Trophoblast cell (in vitro differentiated cells and primary cell): ENCODE results near the gene NUP153.

Source experiments
- DNase-seq, 2 donors: peaks; one replicate each; pipeline ENCODE4 v3.0.0-alpha.2; 2016
- H2AFZ ChIP-seq: 2 replicates; pipeline ENCODE4 v1.6.1; 2013; ENCODE audit warnings: low read length, moderate library complexity, mild to moderate bottlenecking; ENCODE audit not compliant: insufficient read depth, poor library complexity
- H2AK5ac ChIP-seq: 2 replicates; pipeline ENCODE4 v1.6.1; 2013; ENCODE audit warnings: mild to moderate bottlenecking, low read length
- H2BK120ac ChIP-seq: 2 replicates; pipeline ENCODE4 v1.6.1; 2013; ENCODE audit warnings: low read length, mild to moderate bottlenecking, moderate library complexity; ENCODE audit not compliant: insufficient read depth, poor library complexity
- H2BK12ac ChIP-seq: 2 replicates; pipeline ENCODE4 v1.6.1; 2013; ENCODE audit warnings: mild to moderate bottlenecking, low read length, moderate library complexity
- H2BK5ac ChIP-seq: 2 replicates; pipeline ENCODE4 v1.6.1; 2013; ENCODE audit warnings: low read length, low read depth, moderate library complexity, mild to moderate bottlenecking; ENCODE audit not compliant: poor library complexity
- H3K14ac ChIP-seq: 2 replicates; pipeline ENCODE4 v1.6.1; 2013; ENCODE audit warnings: mild to moderate bottlenecking, low read length
- H3K18ac ChIP-seq: 2 replicates; pipeline ENCODE4 v1.6.1; 2013; ENCODE audit warnings: mild to moderate bottlenecking, low read length
- H3K23ac ChIP-seq: 2 replicates; pipeline ENCODE4 v1.6.1; 2013; ENCODE audit warnings: low read length
- H3K27ac ChIP-seq: 2 replicates; pipeline ENCODE4 v1.5.1; 2013; ENCODE audit warnings: low read depth, mild to moderate bottlenecking, inconsistent platforms, low read length, moderate library complexity
- H3K27me3 ChIP-seq: 2 replicates; pipeline ENCODE4 v1.6.1; 2013; ENCODE audit warnings: inconsistent platforms, mild to moderate bottlenecking, low read length, moderate library complexity; ENCODE audit not compliant: insufficient read depth
- H3K36me3 ChIP-seq, 2 experiments: 1 replicate in 1 of 2; 2 replicates in 1 of 2; pipeline ENCODE4 v1.6.1; 2013; ENCODE audit warnings: low read length in 2 of 2, mild to moderate bottlenecking in 2 of 2, moderate library complexity in 1 of 2; ENCODE audit not compliant: insufficient read depth in 2 of 2, control insufficient read depth in 1 of 2
- H3K4ac ChIP-seq: 2 replicates; pipeline ENCODE4 v1.6.1; 2013; ENCODE audit warnings: low read depth, mild to moderate bottlenecking, low read length, moderate library complexity
- H3K4me1 ChIP-seq, 2 experiments: 1 replicate in 1 of 2; 2 replicates in 1 of 2; pipeline ENCODE4 v1.6.1; 2013; ENCODE audit warnings: low read length in 2 of 2, mild to moderate bottlenecking in 2 of 2, moderate library complexity in 1 of 2; ENCODE audit not compliant: insufficient read depth in 2 of 2, control insufficient read depth in 1 of 2
- H3K4me2 ChIP-seq: 2 replicates; pipeline ENCODE4 v1.6.1; 2013; ENCODE audit warnings: inconsistent platforms, mild to moderate bottlenecking, low read length, moderate library complexity
- H3K4me3 ChIP-seq: 2 replicates; pipeline ENCODE4 v1.5.1; 2013; ENCODE audit warnings: mild to moderate bottlenecking, low read depth, low read length, inconsistent platforms
- H3K79me1 ChIP-seq: one replicate; pipeline ENCODE4 v1.6.1; 2013; ENCODE audit warnings: low read length
- H3K79me2 ChIP-seq: 2 replicates; pipeline ENCODE4 v1.6.1; 2013; ENCODE audit warnings: low read length, mild to moderate bottlenecking; ENCODE audit not compliant: control insufficient read depth, insufficient read depth, poor library complexity
- H3K9ac ChIP-seq: 2 replicates; pipeline ENCODE4 v1.6.1; 2013; ENCODE audit warnings: mild to moderate bottlenecking, low read length
- H3K9me3 ChIP-seq: 2 replicates; pipeline ENCODE4 v1.6.1; 2013; ENCODE audit warnings: low read depth, mild to moderate bottlenecking, control low read depth, inconsistent platforms, low read length; ENCODE audit not compliant: insufficient read depth
- H4K12ac ChIP-seq: 2 replicates; pipeline ENCODE4 v1.6.1; 2013; ENCODE audit warnings: low read depth, mild to moderate bottlenecking, low read length, moderate library complexity
- H4K8ac ChIP-seq: 2 replicates; pipeline ENCODE4 v1.6.1; 2013; ENCODE audit warnings: low read depth, mild to moderate bottlenecking, low read length, moderate library complexity
- H4K91ac ChIP-seq: one replicate; pipeline ENCODE4 v1.6.1; 2013; ENCODE audit warnings: low read depth, mild to moderate bottlenecking, low read length, moderate library complexity
- WGBS: extraction: QIAGEN DNeasy Blood & Tissue Kit; methylation state at CpG from one replicate; pipeline ENCODE4 v1.1.7; 2013; ENCODE audit warnings: missing lambda C conversion rate; ENCODE audit not compliant: insufficient read length, insufficient coverage; ENCODE audit errors: extremely low coverage; 5-methylcytosine and 5-hydroxymethylcytosine counted together

The NUP153 gene

GRCh38 chr6:17629824-17630510 is 76.8 kb downstream of the NUP153 start:
- H4K91ac ChIP-seq, result no peak overlapping the region
- no peaks in the 10 kb centered on the region for H3K79me2 ChIP-seq
- no peak overlapping the region for H2BK5ac ChIP-seq
- H2BK120ac ChIP-seq, result no peak overlapping the region
- WGBS, result no CpG with 5 or more reads among the region's 8 CpGs
- H2AFZ ChIP-seq, result no peak overlapping the region
- no peaks in the 10 kb centered on the region for H3K79me1 ChIP-seq
- H3K23ac ChIP-seq, result no peak overlapping the region
- H3K27me3 ChIP-seq, result no peaks in the 10 kb centered on the region
- H3K4me2 ChIP-seq, result no peak overlapping the region
- H3K27ac ChIP-seq, result no peak overlapping the region
- H3K9me3 ChIP-seq, result no peaks in the 10 kb centered on the region
- peaks cover 13 to 24% of the 10 kb centered on the region in 2 experiments for H3K36me3 ChIP-seq
- H4K8ac ChIP-seq, result no peak overlapping the region
- no peak overlapping the region for H2BK12ac ChIP-seq
- H3K14ac ChIP-seq, result no peak overlapping the region
- no peak overlapping the region for H2AK5ac ChIP-seq
- H3K4me1 ChIP-seq, result no peaks in the 10 kb centered on the region
- no peak overlapping the region for H3K4ac ChIP-seq
- H3K4me3 ChIP-seq, result no peak overlapping the region
- H3K9ac ChIP-seq, result no peak overlapping the region
- DNase-seq, result no peak
- no peak overlapping the region for H3K18ac ChIP-seq
- no peak overlapping the region for H4K12ac ChIP-seq

- no peak overlapping the region for H3K27ac ChIP-seq
- no peaks in the 10 kb centered on the region for H3K9me3 ChIP-seq
- H2AK5ac ChIP-seq, result no peak overlapping the region
- no peak overlapping the region for H2AFZ ChIP-seq
- H3K4me1 ChIP-seq, result no peaks in the 10 kb centered on the region
- no peaks in the 10 kb centered on the region for H3K79me1 ChIP-seq
- H4K8ac ChIP-seq, result no peak overlapping the region
- no peak overlapping the region for H3K18ac ChIP-seq
- no peak overlapping the region for H3K4me3 ChIP-seq
- H3K14ac ChIP-seq, result no peak overlapping the region
- H2BK12ac ChIP-seq, result no peak overlapping the region
- H3K36me3 ChIP-seq, result peaks cover 17 to 29% of the 10 kb centered on the region in 2 experiments
- no peak overlapping the region for H2BK120ac ChIP-seq
- no CpG with 5 or more reads among the region's 1 CpG for WGBS
- H3K4ac ChIP-seq, result no peak overlapping the region
- H3K9ac ChIP-seq, result no peak overlapping the region
- H3K27me3 ChIP-seq, result no peaks in the 10 kb centered on the region
- H4K91ac ChIP-seq, result no peak overlapping the region
- H3K4me2 ChIP-seq, result no peak overlapping the region
- H4K12ac ChIP-seq, result no peak overlapping the region
- H3K23ac ChIP-seq, result no peak overlapping the region
- H3K79me2 ChIP-seq, result peaks cover 2% of the 10 kb centered on the region
- DNase-seq, result no peak
- no peak overlapping the region for H2BK5ac ChIP-seq
Observed at GRCh38 chr6:17628873-17629272, 77.9 kb downstream of the NUP153 start.

- Histone ChIP-seq H2AFZ (no peak overlapping the region), H3K36me3 (peaks cover 23 to 26% of the 10 kb centered on the region in 2 experiments), H2BK12ac (no peak overlapping the region), H4K91ac (no peak overlapping the region), H2BK5ac (no peak overlapping the region), H3K27ac (no peak overlapping the region), H3K9me3 (no peaks in the 10 kb centered on the region), H3K9ac (no peak overlapping the region), H3K4ac (peak overlapping the region; percentile 27), H3K4me2 (no peak overlapping the region), H3K4me3 (no peak overlapping the region), H3K14ac (no peak overlapping the region), H3K79me2 (peaks cover 2% of the 10 kb centered on the region), H4K8ac (no peak overlapping the region), H4K12ac (peak overlapping the region; percentile 62), H3K4me1 (no peaks in the 10 kb centered on the region), H2AK5ac (no peak overlapping the region), H3K79me1 (no peaks in the 10 kb centered on the region), H3K27me3 (no peaks in the 10 kb centered on the region), H3K23ac (no peak overlapping the region), H2BK120ac (no peak overlapping the region), H3K18ac (peak overlapping the region; percentile 45)
- DNase-seq, result no peak
- WGBS, result no CpG with 5 or more reads among the region's 1 CpG
Observed at GRCh38 chr6:17624396-17624795, 82.3 kb downstream of the NUP153 start.

- Histone ChIP-seq H4K8ac (no peak overlapping the region), H3K9ac (no peak overlapping the region), H4K12ac (no peak overlapping the region), H3K36me3 (peaks cover 23 to 24% of the 10 kb centered on the region in 2 experiments), H2AFZ (no peak overlapping the region), H3K14ac (no peak overlapping the region), H2BK12ac (no peak overlapping the region), H3K79me2 (peaks cover 2% of the 10 kb centered on the region), H4K91ac (no peak overlapping the region), H2BK120ac (no peak overlapping the region), H3K79me1 (no peaks in the 10 kb centered on the region), H3K4me2 (no peak overlapping the region), H3K4ac (no peak overlapping the region), H3K4me1 (no peaks in the 10 kb centered on the region), H2AK5ac (no peak overlapping the region), H3K23ac (no peak overlapping the region), H3K18ac (no peak overlapping the region), H2BK5ac (no peak overlapping the region), H3K4me3 (no peak overlapping the region), H3K9me3 (no peaks in the 10 kb centered on the region), H3K27ac (no peak overlapping the region), H3K27me3 (no peaks in the 10 kb centered on the region)
- no peak for DNase-seq
- no CpG with 5 or more reads among the region's 5 CpGs for WGBS
Observed at GRCh38 chr6:17622144-17622543, 84.6 kb downstream of the NUP153 start.
